PC-9 (cell line): ENCODE measurements around the gene DOCK3.

ENCODE experiments used
- CTCF ChIP-seq: fragments of 200-600 bp; sonication (generic); conservative IDR thresholded peaks from 2 replicates; pipeline ENCODE4 v1.6.1; 2017; ENCODE audit warnings: mixed run types, antibody characterized with exemption, mild to moderate bottlenecking, moderate library complexity
- EZH2 ChIP-seq: fragments of 200-600 bp; sonication (generic); IDR thresholded peaks from 2 replicates; pipeline ENCODE4 v1.8.0; 2017; ENCODE audit warnings: antibody characterized with exemption, low read depth

DNA sequence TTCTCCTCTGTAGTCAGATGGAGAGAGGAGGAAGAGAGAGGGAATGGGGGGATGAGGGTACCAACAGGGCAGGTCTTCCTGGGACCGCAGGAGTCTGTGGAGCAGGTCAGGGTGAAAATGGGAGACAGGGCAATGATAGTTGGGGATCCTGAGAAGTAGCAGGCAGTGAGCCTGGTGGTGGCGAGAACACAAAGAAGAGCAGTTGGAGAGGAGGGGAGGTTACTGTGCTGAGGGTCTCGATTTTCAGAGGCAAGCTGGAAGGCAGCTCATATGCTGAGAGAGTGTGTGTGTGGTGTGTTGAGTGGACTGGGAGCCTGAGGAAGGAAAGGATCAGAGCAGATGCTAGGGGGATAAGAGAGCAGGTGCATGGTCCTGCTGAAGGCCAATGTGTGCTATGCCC is 2.1 kb upstream of the DOCK3 start:
- no peak for TF ChIP-seq EZH2
- no peak for TF ChIP-seq CTCF
